CD4-positive, alpha-beta T cell treated with Interferon gamma for 1 hour (primary cell): Measurements from ENCODE around the gene STXBP2.

Source experiments
- DNase-seq: peaks from one replicate; pipeline ENCODE4 v3.0.0-alpha.2; 2020

The STXBP2 gene

GRCh38 chr19:7681340-7682174 lies 44.6 kb downstream of the STXBP2 start:
- DNase-seq, result peak; percentile 86

GRCh38 chr19:7682175-7682855 lies 45.4 kb downstream of the STXBP2 start:
- no peak for DNase-seq

GRCh38 chr19:7685546-7686445 lies 48.9 kb downstream of the STXBP2 start:
- no peak for DNase-seq

GRCh38 chr19:7687177-7687576 lies 50.3 kb downstream of the STXBP2 start:
- no peak for DNase-seq

DNA sequence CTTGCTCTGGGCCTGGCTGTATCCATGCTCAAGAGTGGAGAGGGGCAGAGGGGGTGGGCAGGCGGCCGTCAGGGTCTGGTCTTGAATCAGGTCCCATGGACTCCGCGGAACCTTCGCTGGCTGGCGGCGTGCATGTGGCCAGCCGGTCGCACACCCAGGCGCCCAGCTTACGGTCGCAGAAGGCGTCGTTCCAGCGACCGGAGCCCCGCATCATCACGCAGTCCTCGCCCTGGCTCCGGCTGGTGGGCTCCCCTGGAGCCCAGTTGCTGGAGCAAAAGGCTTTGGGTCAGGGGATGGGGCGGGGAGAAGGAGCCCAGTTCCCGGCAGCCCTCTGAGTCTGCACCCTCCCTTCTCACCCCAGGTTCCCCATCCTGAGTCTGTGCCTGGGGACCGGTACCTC lies 52.3 kb downstream of the STXBP2 start:
- DNase-seq, result no peak

DNA sequence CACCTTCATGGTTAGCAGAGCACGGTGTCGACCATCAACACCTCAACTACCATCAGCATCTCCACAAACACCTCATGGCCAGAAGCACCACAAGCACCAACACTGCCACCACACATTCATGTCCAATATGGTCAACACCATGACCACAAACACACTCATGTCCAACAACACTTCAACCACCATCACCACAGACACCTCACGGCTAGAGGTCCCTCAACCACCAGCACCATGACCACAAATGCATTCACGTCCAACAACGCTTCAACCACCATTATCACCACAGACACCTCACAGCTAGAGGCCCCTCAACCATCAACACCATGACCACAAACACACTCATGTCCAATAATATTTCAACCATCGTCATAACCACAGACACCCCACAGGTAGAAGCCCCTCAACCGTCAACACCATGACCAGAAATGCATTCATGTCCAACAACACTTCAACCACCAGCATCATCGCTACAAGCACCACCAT lies 53.9 kb downstream of the STXBP2 start:
- peak; percentile 36 for DNase-seq

- peak; percentile 41 for DNase-seq
These were observed 54.6 kb downstream of the STXBP2 start for GRCh38 chr19:7691497-7691896.

- peak; percentile 54 for DNase-seq
These were observed 55.6 kb downstream of the STXBP2 start for GRCh38 chr19:7692417-7693088.

- DNase-seq, result no peak
These were observed 57.6 kb downstream of the STXBP2 start for GRCh38 chr19:7694499-7694898.
